Activated CD4-positive, CD25-positive, alpha-beta regulatory T cell treated with anti-CD3 and anti-CD28 coated beads, Interleukin-2, amount 50 U/mL, for 24 hours (primary cell): ENCODE results near the gene HPSE2.
"Not testable (repeated sequence)": the region's sequence is repeated elsewhere in the genome, so short reads cannot be mapped to it uniquely, and the experiment has no call there.

Experiments used
- ATAC-seq, 2 donors: fragments of 150-1000 bp; cut with Tn5 transposase; one replicate each; pipeline ENCODE4 v1.10.0; 2021; ENCODE audit warnings: mild to moderate bottlenecking in 1 of 2, moderate library complexity in 1 of 2

Gene HPSE2

GRCh38 chr10:98539578-98539977 is 696.1 kb downstream of the HPSE2 start:
- no peak for ATAC-seq

- ATAC-seq = no peak
These were observed 697.2 kb downstream of the HPSE2 start for GRCh38 chr10:98538472-98538871.

- ATAC-seq = no peak
These were observed 699.1 kb downstream of the HPSE2 start for GRCh38 chr10:98536551-98536950.

- no peak for ATAC-seq
These were observed 701.8 kb downstream of the HPSE2 start for GRCh38 chr10:98533746-98534445.

GRCh38 chr10:98533241-98533640 is 702.4 kb downstream of the HPSE2 start:
- ATAC-seq = no peak

- ATAC-seq = no peak
These were observed 706.9 kb downstream of the HPSE2 start for GRCh38 chr10:98528805-98529183.

- ATAC-seq = no peak
These were observed 707.4 kb downstream of the HPSE2 start for GRCh38 chr10:98528166-98528804.

GRCh38 chr10:98525969-98526368 is 709.7 kb downstream of the HPSE2 start:
- ATAC-seq = no peak

- no peak for ATAC-seq
These were observed 711.5 kb downstream of the HPSE2 start for GRCh38 chr10:98524124-98524523.

GRCh38 chr10:98519841-98520240 is 715.8 kb downstream of the HPSE2 start:
- ATAC-seq = no peak

- no peak for ATAC-seq
These were observed 718.0 kb downstream of the HPSE2 start for GRCh38 chr10:98517672-98518071.

- no peak for ATAC-seq
These were observed 719.3 kb downstream of the HPSE2 start for GRCh38 chr10:98516352-98516751.

- no peak for ATAC-seq
These were observed 721.9 kb downstream of the HPSE2 start for GRCh38 chr10:98513704-98514103.

- no peak for ATAC-seq
These were observed 723.8 kb downstream of the HPSE2 start for GRCh38 chr10:98511876-98512275.

GRCh38 chr10:98510412-98510995 is 725.1 kb downstream of the HPSE2 start:
- ATAC-seq = no peak

- no peak for ATAC-seq
These were observed 725.9 kb downstream of the HPSE2 start for GRCh38 chr10:98509745-98510144.

- not testable (repeated sequence) for ATAC-seq
These were observed 733.1 kb downstream of the HPSE2 start for GRCh38 chr10:98502535-98502934.

GRCh38 chr10:98492763-98493162 is 742.9 kb downstream of the HPSE2 start:
- ATAC-seq = no peak

GRCh38 chr10:98489561-98490481 is 745.8 kb downstream of the HPSE2 start:
- ATAC-seq = no peak

- no peak for ATAC-seq
These were observed 746.8 kb downstream of the HPSE2 start for GRCh38 chr10:98488669-98489430.

- ATAC-seq = no peak
These were observed 748.0 kb downstream of the HPSE2 start for GRCh38 chr10:98487649-98488048.

- ATAC-seq = no peak
These were observed 749.2 kb downstream of the HPSE2 start for GRCh38 chr10:98486421-98486820.
